RPMI8226 (cell line): Measurements from ENCODE around the gene TLCD5.

Source experiments
- DNase-seq: peaks from one replicate; pipeline ENCODE4 v3.0.0-alpha.2; 2015

The TLCD5 gene

GRCh38 chr11:120310870-120311269 lies 14.2 kb upstream of the TLCD5 start:
- no peak for DNase-seq

GRCh38 chr11:120314861-120315260 lies 10.2 kb upstream of the TLCD5 start:
- no peak for DNase-seq

- DNase-seq, result no peak
These were observed 8.0 kb upstream of the TLCD5 start for GRCh38 chr11:120316880-120317688.

GRCh38 chr11:120317689-120318480 lies 7.2 kb upstream of the TLCD5 start:
- no peak for DNase-seq

GRCh38 chr11:120318906-120319305 lies 6.2 kb upstream of the TLCD5 start:
- DNase-seq, result no peak

GRCh38 chr11:120326228-120326627 lies 1.1 kb downstream of the TLCD5 start:
- DNase-seq, result no peak

- no peak for DNase-seq
These were observed 1.8 kb downstream of the TLCD5 start for GRCh38 chr11:120326845-120327281.

GRCh38 chr11:120327311-120327710 lies 2.2 kb downstream of the TLCD5 start:
- DNase-seq, result no peak

- DNase-seq, result no peak
These were observed 4.5 kb downstream of the TLCD5 start for GRCh38 chr11:120329556-120329955.

- DNase-seq, result no peak
These were observed 4.9 kb downstream of the TLCD5 start for GRCh38 chr11:120330045-120330444.

- no peak for DNase-seq
These were observed 6.3 kb downstream of the TLCD5 start for GRCh38 chr11:120331301-120331996.

GRCh38 chr11:120332822-120333716 lies 8.0 kb downstream of the TLCD5 start:
- peak; percentile 13 for DNase-seq

- no peak for DNase-seq
These were observed 8.7 kb downstream of the TLCD5 start for GRCh38 chr11:120333801-120334200.

GRCh38 chr11:120334332-120334731 lies 9.2 kb downstream of the TLCD5 start:
- no peak for DNase-seq

- peak; percentile 67 for DNase-seq
These were observed 9.9 kb downstream of the TLCD5 start for GRCh38 chr11:120334894-120335462.

- peak; percentile 54 for DNase-seq
These were observed 10.4 kb downstream of the TLCD5 start for GRCh38 chr11:120335556-120335907.

- peak; percentile 88 for DNase-seq
These were observed 11.0 kb downstream of the TLCD5 start, which contains the start of gene ARHGEF12 for GRCh38 chr11:120335908-120336640. Gene ARHGEF12, plus strand, starts transcription at chr11:120336413. Its CDS starts 831 bp downstream, at chr11:120337244.

- DNase-seq, result peak; percentile 32
These were observed 11.7 kb downstream of the TLCD5 start for GRCh38 chr11:120336641-120337354.

- DNase-seq, result peak; percentile 18
These were observed 12.4 kb downstream of the TLCD5 start for GRCh38 chr11:120337355-120338106.
